KBM-7 (cell line): ENCODE data around the gene TBC1D3G.
"Not testable (repeated sequence)": the region's sequence is repeated elsewhere in the genome, so short reads cannot be mapped to it uniquely, and the experiment has no call there.

Source experiments
- DNase-seq: peaks from one replicate; pipeline ENCODE4 v3.0.0-alpha.2; 2015
- in situ Hi-C: fragments of 300-500 bp; cut with MboI; formaldehyde crosslinking; loops from 2 replicates; pipeline ENCODE4 v1.14.3; 2020; ENCODE audit warnings: low sequenced_read_pairs, low pct_unique_long_range_greater_than_20kb, mixed read lengths

TBC1D3G gene

DNA sequence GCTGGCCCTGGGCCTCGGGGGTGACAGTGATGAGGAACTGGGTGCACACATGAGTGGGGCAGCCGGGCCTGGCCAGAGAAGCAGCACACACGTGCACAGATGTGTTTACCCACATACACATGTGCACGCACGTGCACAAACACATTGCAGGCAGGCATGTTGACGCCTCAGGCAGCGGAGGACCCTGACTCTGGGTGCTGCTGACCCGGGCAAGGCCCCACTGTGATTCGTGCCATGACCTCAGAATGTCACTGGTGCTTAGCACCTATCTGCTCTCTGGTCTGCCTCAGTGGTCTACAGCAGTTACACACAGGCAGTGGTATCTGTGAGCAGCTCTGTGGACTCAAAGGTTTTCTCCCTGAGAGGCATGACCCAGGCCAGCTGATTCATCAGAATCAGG is at the start of gene TBC1D3G:
Gene TBC1D3G, plus strand, starts transcription at position 301 of the 400 bp plus-strand sequence. CDS start 1,528 bp downstream, outside the sequence.
- DNase-seq, in situ Hi-C loops: not testable (repeated sequence)

DNA sequence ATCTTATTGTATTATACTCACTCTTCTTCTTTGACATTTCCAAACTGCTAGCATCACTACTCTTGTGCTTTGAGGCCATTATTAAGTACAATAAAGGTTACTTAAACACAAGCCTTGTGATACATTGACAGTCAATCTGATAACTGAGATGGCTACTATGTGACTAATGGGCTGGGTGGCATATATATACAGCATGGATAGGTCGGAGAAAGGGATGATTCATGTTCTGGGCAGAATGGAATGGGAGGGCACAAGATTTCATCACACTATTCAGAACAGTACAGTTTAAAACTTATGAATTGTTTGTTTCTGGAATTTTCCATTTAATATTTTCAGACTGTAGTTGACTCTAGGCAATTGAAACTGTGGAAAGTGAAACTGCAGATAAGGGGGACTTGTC is 40.4 kb upstream of the TBC1D3G start:
- DNase-seq, in situ Hi-C loops: not testable (repeated sequence)

DNA sequence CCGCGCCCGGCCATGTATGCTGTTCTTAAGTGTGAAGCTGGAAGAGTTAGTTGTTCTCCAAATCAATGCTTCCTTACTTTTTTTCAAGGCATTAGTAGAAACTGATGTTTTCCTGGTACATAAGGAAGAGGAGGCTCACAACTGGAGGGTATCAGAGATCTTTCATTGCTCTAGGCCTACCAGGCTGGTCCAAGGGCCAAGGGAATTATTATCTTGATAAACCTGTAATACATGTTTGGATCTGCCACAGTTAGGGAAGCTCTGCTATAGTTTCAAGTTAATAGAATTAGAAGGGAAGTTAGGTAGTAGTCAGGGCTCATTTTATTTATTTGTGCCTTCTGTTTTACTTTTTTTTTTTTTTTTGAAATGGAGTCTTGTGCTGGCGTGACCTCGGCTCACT is 39.5 kb upstream of the TBC1D3G start:
- in situ Hi-C loops, DNase-seq: not testable (repeated sequence)

DNA sequence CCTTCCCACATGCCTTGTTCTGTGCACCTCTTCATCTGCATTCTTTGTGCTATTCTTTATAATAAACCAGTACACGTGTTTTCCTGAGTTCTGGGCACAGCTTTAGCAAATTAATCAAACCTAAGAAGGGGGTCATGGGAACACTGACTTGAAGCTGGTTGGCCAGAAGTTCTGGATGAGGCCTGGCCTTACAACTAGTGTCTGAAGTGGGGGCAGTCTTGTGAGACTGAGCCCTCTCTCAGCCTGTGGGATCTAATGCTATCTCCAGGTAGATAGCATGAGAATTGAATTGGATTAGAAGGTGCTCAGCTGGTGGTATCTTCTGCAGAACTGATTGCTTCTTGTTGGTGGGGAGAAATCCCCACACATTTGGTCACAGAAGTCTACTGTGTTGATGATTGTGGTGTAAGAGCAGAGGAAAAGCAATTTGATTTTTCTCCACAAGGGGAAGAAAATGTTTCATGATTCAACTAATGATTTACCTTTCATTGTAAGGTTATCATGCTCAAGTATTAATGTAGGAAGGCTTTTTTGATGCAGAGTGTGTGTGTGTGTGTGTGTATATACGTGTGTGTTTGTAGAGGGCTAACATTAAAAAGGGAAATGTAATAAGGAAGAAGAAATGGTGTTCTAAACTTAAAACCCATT is 33.6 kb upstream of the TBC1D3G start:
- in situ Hi-C loops, DNase-seq: not testable (repeated sequence)

DNA sequence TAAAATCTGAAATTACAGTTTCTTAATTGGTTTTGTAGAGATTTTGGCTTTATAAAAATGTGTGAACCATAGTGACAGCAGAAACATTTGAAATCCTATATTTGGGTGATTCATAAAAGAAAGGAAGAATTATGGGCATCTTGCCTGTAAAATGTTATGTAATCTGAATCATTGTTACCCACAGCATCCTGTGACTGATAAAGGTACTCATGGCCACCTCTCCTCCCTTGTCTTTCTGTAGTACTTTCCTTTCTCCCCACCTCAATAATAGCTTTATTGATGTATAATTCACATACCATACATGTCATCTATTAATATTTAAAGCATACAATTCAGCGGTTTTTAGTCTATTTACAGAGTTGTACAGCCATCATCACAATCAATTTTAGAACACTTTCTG is 28.5 kb upstream of the TBC1D3G start:
- DNase-seq, in situ Hi-C loops: not testable (repeated sequence)

DNA sequence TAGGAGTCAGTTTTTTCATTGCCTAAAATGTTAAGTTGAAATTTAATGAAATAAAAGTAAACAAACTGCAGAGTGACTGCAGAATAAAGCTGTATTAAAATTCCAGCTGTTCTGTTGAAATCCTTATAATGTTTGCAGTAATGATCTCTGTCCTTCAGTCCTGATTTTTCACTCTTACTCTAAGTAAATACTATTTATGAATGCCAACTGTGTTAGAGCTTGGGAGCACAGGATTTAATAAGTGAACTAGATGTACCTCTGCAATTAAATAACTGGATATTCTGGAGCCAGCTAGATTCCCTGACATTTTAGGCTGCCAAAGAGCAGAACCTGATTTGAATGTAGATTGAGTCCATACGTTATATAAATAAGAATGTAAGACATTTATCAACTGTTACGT is 7.9 kb upstream of the TBC1D3G start:
- in situ Hi-C loops, DNase-seq: not testable (repeated sequence)

DNA sequence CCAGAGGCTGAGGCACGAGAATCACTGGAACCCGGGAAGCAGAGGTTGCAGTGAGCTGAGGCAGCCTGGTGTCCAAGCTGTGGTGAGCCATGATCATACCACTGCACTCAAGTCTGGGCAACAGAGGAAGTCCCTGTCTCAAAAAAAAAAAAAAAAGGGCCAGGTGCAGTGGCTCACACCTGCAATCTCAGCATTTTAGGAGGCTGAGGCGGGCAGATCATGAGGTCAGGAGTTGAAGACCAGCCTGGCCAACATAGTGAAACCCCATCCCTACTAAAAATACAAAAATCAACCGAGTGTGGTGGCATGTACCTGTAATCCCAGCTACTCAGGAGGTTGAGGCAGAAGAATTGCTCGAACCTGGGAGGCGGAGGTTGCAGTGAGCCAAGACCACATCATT is 38.8 kb downstream of the TBC1D3G start:
- DNase-seq, in situ Hi-C loops: not testable (repeated sequence)

DNA sequence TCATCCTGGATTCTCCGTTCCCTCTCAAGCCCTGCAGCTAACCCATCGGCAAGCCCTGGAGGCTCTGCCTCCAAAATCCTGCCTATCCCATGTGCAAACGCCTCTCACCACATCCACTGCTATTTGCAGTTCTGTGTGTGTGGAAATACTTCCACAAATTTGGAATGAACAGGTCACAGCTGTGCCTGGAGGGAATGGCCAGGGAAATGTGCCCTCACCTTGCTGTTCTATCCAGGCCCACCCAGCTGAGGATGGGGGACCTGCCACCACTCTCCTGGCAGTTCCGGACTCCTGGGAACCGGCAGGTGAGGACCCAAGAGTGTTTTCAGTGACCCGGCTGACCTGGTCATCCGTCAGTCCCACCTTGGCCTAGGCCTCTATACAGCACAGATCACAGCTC is 52.3 kb downstream of the TBC1D3G start:
- DNase-seq, in situ Hi-C loops: not testable (repeated sequence)
